ENCODE measurements around the gene TSNAX.
A peak's percentile ranks its signal among the peaks of the same experiment; 100 is the strongest.

TSNAX gene

GRCh38 chr1:231522038-231522437 is 6.4 kb upstream of the TSNAX start:
- H3K4me1 ChIP-seq (ENCODE audit: control insufficient read depth, insufficient read depth, low read length) = peaks cover 30% of the 10 kb centered on the region
- H3K9ac ChIP-seq (ENCODE audit: low read depth, low read length) = no peak overlapping the region
- no peak overlapping the region for H3K27ac ChIP-seq (ENCODE audit: low read depth, low read length)
- H3K27me3 ChIP-seq (ENCODE audit: control insufficient read depth, insufficient read depth, low read length) = no peaks in the 10 kb centered on the region
- no peaks in the 10 kb centered on the region for H3K36me3 ChIP-seq (ENCODE audit: control insufficient read depth, insufficient read depth, low read length)
- no peaks in the 10 kb centered on the region for H3K9me3 ChIP-seq (ENCODE audit: control insufficient read depth, insufficient read depth, low read length)
- H3K4me3 ChIP-seq (ENCODE audit: low read depth, low read length) = no peak overlapping the region

- no peak overlapping the region for H3K27ac ChIP-seq (ENCODE audit: low read depth, low read length)
- no peaks in the 10 kb centered on the region for H3K27me3 ChIP-seq (ENCODE audit: control insufficient read depth, insufficient read depth, low read length)
- H3K4me3 ChIP-seq (ENCODE audit: low read depth, low read length) = no peak overlapping the region
- H3K9me3 ChIP-seq (ENCODE audit: control insufficient read depth, insufficient read depth, low read length) = no peaks in the 10 kb centered on the region
- H3K36me3 ChIP-seq (ENCODE audit: control insufficient read depth, insufficient read depth, low read length) = no peaks in the 10 kb centered on the region
- peaks cover 39% of the 10 kb centered on the region for H3K4me1 ChIP-seq (ENCODE audit: control insufficient read depth, insufficient read depth, low read length)
- no peak overlapping the region for H3K9ac ChIP-seq (ENCODE audit: low read depth, low read length)
These were observed 5.4 kb upstream of the TSNAX start for GRCh38 chr1:231522931-231523642.

DNA sequence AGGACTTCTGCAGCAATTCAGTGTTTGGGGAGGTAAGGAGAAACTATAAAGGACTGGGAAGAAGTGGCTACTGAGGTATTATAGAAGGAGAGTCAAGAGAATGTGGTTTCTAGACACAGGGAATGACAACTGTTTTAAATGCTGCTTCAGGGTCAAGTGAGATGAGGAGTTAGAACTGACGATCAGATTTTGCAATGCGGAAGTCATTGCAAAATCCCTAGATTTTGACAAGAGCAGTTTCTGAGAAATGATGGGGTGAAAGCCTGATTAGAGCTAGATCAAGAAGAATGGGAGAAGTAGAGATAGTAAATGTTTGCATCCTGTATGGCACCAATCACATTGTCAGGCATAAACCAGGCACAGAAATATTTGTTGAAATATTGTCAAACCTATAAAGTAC is 4.7 kb upstream of the TSNAX start:
- Histone ChIP-seq H3K27ac (ENCODE audit: low read depth, low read length) (no peak overlapping the region), H3K9me3 (ENCODE audit: control insufficient read depth, insufficient read depth, low read length) (no peaks in the 10 kb centered on the region), H3K27me3 (ENCODE audit: control insufficient read depth, insufficient read depth, low read length) (no peaks in the 10 kb centered on the region), H3K4me1 (ENCODE audit: control insufficient read depth, insufficient read depth, low read length) (peaks cover 34% of the 10 kb centered on the region), H3K36me3 (ENCODE audit: control insufficient read depth, insufficient read depth, low read length) (no peaks in the 10 kb centered on the region), H3K4me3 (ENCODE audit: low read depth, low read length) (no peak overlapping the region), H3K9ac (ENCODE audit: low read depth, low read length) (no peak overlapping the region)

DNA sequence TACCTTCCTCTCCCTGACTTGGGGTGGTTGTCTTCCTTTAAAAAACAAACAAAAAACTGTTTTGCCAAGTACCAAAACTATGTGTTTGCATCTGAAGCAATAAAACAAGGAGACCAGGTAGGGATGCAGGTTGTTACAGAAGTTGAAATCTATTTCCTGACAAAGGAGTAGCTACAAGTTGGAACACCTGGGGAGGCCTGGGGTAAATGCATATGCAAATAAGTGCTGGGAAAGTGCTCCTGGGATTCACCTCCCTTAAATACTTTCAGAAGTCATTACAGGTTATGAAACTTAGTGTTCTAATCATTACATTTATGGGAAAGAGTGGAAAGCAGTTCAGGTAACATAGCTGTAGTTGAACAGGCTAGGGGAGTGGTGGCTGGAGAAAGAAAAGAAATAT is 1.9 kb upstream of the TSNAX start:
- no peaks in the 10 kb centered on the region for H3K9me3 ChIP-seq (ENCODE audit: control insufficient read depth, insufficient read depth, low read length)
- no peak overlapping the region for H3K9ac ChIP-seq (ENCODE audit: low read depth, low read length)
- H3K4me3 ChIP-seq (ENCODE audit: low read depth, low read length) = peak overlapping the region; percentile 25
- H3K27ac ChIP-seq (ENCODE audit: low read depth, low read length) = peak overlapping the region; percentile 67
- peaks cover 15% of the 10 kb centered on the region for H3K36me3 ChIP-seq (ENCODE audit: control insufficient read depth, insufficient read depth, low read length)
- no peaks in the 10 kb centered on the region for H3K27me3 ChIP-seq (ENCODE audit: control insufficient read depth, insufficient read depth, low read length)
- peaks cover 36% of the 10 kb centered on the region for H3K4me1 ChIP-seq (ENCODE audit: control insufficient read depth, insufficient read depth, low read length)

GRCh38 chr1:231527586-231528171 is 790 bp upstream of the TSNAX start:
- Histone ChIP-seq H3K27me3 (ENCODE audit: control insufficient read depth, insufficient read depth, low read length) (no peaks in the 10 kb centered on the region), H3K4me3 (ENCODE audit: low read depth, low read length) (peak overlapping the region; percentile 90), H3K27ac (ENCODE audit: low read depth, low read length) (peak overlapping the region; percentile 67)

GRCh38 chr1:231533240-231533639 is 4.8 kb downstream of the TSNAX start:
- no peaks in the 10 kb centered on the region for H3K27me3 ChIP-seq (ENCODE audit: control insufficient read depth, insufficient read depth, low read length)
- no peak overlapping the region for H3K9ac ChIP-seq (ENCODE audit: low read depth, low read length)
- no peak overlapping the region for H3K27ac ChIP-seq (ENCODE audit: low read depth, low read length)
- peaks cover 58% of the 10 kb centered on the region for H3K36me3 ChIP-seq (ENCODE audit: control insufficient read depth, insufficient read depth, low read length)
- H3K4me3 ChIP-seq (ENCODE audit: low read depth, low read length) = no peak overlapping the region
- peaks cover 6% of the 10 kb centered on the region; the same call in 1 of the 2 replicates for H3K4me1 ChIP-seq (ENCODE audit: control insufficient read depth, insufficient read depth, low read length)
- no peaks in the 10 kb centered on the region for H3K9me3 ChIP-seq (ENCODE audit: control insufficient read depth, insufficient read depth, low read length)

More at GRCh38 chr1:231527586-231528171, 790 bp upstream of the TSNAX start:
- H3K9ac ChIP-seq (ENCODE audit: low read depth, low read length) = no peak overlapping the region
- H3K36me3 ChIP-seq (ENCODE audit: control insufficient read depth, insufficient read depth, low read length) = peaks cover 18% of the 10 kb centered on the region
- H3K9me3 ChIP-seq (ENCODE audit: control insufficient read depth, insufficient read depth, low read length) = no peaks in the 10 kb centered on the region
- H3K4me1 ChIP-seq (ENCODE audit: control insufficient read depth, insufficient read depth, low read length) = peaks cover 36% of the 10 kb centered on the region

DNA sequence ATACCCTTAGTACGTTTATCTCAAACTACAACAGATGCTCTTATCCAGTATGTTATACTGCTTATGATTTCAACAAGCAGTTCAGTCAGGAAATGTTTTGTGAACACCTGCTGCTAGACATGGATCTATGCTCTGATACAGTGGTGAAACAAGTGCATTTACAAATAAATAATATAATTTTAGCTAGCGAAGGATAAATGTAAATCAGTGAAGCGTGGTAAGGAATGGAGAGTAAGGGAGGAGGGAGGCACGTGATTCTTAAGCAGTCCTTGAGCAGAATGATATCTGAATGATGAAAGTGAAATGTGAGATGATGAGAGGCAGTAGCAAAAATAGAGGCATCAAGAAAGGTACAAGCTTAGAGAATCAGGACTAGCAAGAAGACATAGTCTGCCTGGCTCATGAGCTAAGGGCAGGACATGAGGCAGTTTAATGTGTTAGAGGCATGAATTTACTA is 6.3 kb downstream of the TSNAX start:
- Histone ChIP-seq H3K9me3 (ENCODE audit: control insufficient read depth, insufficient read depth, low read length) (no peaks in the 10 kb centered on the region), H3K4me1 (ENCODE audit: control insufficient read depth, insufficient read depth, low read length) (0 out of 2 replicates have a peak, but pooled peaks cover under 1% of the 10 kb centered on the region), H3K27me3 (ENCODE audit: control insufficient read depth, insufficient read depth, low read length) (no peaks in the 10 kb centered on the region), H3K36me3 (ENCODE audit: control insufficient read depth, insufficient read depth, low read length) (peaks cover 68% of the 10 kb centered on the region), H3K9ac (ENCODE audit: low read depth, low read length) (no peak overlapping the region), H3K4me3 (ENCODE audit: low read depth, low read length) (no peak overlapping the region), H3K27ac (ENCODE audit: low read depth, low read length) (no peak overlapping the region)

DNA sequence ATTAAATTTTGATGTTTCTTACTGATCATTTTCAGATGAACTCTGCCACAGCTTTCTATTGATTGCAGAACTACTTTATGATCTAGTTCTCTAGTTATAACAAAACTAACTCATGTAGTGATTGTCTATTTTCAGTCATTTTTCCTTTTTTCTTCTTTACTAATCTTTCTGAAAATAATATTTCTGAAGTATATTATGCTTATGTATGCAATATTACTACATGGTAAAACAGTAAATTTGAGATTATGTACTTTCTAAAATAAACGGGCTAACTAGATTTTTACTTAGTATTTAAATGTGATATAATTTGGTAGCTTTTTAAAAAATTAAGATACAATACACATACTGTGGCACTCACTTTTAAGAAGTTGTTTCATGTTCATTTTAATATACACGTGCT is 7.6 kb downstream of the TSNAX start:
- no peaks in the 10 kb centered on the region; the same call in 1 of the 2 replicates for H3K9me3 ChIP-seq (ENCODE audit: control insufficient read depth, insufficient read depth, low read length)
- H3K27ac ChIP-seq (ENCODE audit: low read depth, low read length) = no peak overlapping the region
- H3K4me1 ChIP-seq (ENCODE audit: control insufficient read depth, insufficient read depth, low read length) = no peaks in the 10 kb centered on the region
- H3K27me3 ChIP-seq (ENCODE audit: control insufficient read depth, insufficient read depth, low read length) = no peaks in the 10 kb centered on the region
- H3K36me3 ChIP-seq (ENCODE audit: control insufficient read depth, insufficient read depth, low read length) = peaks cover 70% of the 10 kb centered on the region
- no peak overlapping the region for H3K4me3 ChIP-seq (ENCODE audit: low read depth, low read length)
- no peak overlapping the region for H3K9ac ChIP-seq (ENCODE audit: low read depth, low read length)

- Histone ChIP-seq H3K36me3 (ENCODE audit: control insufficient read depth, insufficient read depth, low read length) (peaks cover 78% of the 10 kb centered on the region), H3K9ac (ENCODE audit: low read depth, low read length) (no peak overlapping the region), H3K27me3 (ENCODE audit: control insufficient read depth, insufficient read depth, low read length) (no peaks in the 10 kb centered on the region), H3K27ac (ENCODE audit: low read depth, low read length) (no peak overlapping the region), H3K9me3 (ENCODE audit: control insufficient read depth, insufficient read depth, low read length) (no peaks in the 10 kb centered on the region; the same call in 1 of the 2 replicates), H3K4me1 (ENCODE audit: control insufficient read depth, insufficient read depth, low read length) (no peaks in the 10 kb centered on the region), H3K4me3 (ENCODE audit: low read depth, low read length) (no peak overlapping the region)
These were observed 12.4 kb downstream of the TSNAX start for GRCh38 chr1:231540847-231541246.

GRCh38 chr1:231541842-231542241 is 13.4 kb downstream of the TSNAX start:
- Histone ChIP-seq H3K9ac (ENCODE audit: low read depth, low read length) (no peak overlapping the region), H3K4me1 (ENCODE audit: control insufficient read depth, insufficient read depth, low read length) (no peaks in the 10 kb centered on the region), H3K27ac (ENCODE audit: low read depth, low read length) (no peak overlapping the region), H3K36me3 (ENCODE audit: control insufficient read depth, insufficient read depth, low read length) (peaks cover 69% of the 10 kb centered on the region), H3K4me3 (ENCODE audit: low read depth, low read length) (no peak overlapping the region), H3K27me3 (ENCODE audit: control insufficient read depth, insufficient read depth, low read length) (no peaks in the 10 kb centered on the region), H3K9me3 (ENCODE audit: control insufficient read depth, insufficient read depth, low read length) (no peaks in the 10 kb centered on the region; the same call in 1 of the 2 replicates)

- Histone ChIP-seq H3K4me3 (ENCODE audit: low read depth, low read length) (no peak overlapping the region), H3K4me1 (ENCODE audit: control insufficient read depth, insufficient read depth, low read length) (peaks cover 3% of the 10 kb centered on the region; the same call in 1 of the 2 replicates), H3K9ac (ENCODE audit: low read depth, low read length) (no peak overlapping the region), H3K36me3 (ENCODE audit: control insufficient read depth, insufficient read depth, low read length) (peaks cover 45% of the 10 kb centered on the region), H3K27me3 (ENCODE audit: control insufficient read depth, insufficient read depth, low read length) (no peaks in the 10 kb centered on the region), H3K9me3 (ENCODE audit: control insufficient read depth, insufficient read depth, low read length) (no peaks in the 10 kb centered on the region; the same call in 1 of the 2 replicates), H3K27ac (ENCODE audit: low read depth, low read length) (no peak overlapping the region)
These were observed 16.6 kb downstream of the TSNAX start for GRCh38 chr1:231544943-231545592.
